GM18909 (cell line): ENCODE data around the gene KLHL34.

Source experiments
- ATAC-seq: cut with Tn5 transposase; IDR thresholded peaks from one replicate; pipeline ENCODE4 v1.9.1; 2021; ENCODE audit warnings: mild to moderate bottlenecking; ENCODE audit not compliant: unreplicated experiment, poor library complexity

The KLHL34 gene, protein sequence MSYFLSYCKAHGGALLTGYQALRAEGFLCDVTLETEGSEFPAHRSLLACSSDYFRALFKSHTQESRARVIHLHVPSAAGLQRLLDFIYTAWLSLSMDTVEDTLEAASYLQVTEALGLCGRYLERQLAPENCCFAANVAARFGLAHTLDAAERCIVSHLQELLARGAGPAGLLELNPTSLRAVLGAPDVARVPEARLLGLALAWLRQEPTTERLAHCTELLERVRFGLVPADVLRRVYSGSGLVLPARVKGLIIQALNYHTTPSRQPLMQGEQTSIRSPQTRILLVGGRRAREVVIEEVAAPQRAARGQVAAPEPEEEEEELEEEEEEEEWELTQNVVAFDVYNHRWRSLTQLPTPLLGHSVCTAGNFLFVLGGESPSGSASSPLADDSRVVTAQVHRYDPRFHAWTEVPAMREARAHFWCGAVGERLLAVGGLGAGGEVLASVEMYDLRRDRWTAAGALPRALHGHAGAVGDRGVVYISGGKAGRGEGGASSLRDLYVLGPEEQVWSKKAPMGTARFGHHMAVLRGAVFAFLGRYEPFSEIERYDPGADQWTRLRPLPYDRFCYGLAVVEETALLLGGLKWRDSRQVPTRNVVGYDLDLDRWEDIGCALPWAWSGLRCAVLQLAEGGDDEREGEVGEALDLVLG

DNA sequence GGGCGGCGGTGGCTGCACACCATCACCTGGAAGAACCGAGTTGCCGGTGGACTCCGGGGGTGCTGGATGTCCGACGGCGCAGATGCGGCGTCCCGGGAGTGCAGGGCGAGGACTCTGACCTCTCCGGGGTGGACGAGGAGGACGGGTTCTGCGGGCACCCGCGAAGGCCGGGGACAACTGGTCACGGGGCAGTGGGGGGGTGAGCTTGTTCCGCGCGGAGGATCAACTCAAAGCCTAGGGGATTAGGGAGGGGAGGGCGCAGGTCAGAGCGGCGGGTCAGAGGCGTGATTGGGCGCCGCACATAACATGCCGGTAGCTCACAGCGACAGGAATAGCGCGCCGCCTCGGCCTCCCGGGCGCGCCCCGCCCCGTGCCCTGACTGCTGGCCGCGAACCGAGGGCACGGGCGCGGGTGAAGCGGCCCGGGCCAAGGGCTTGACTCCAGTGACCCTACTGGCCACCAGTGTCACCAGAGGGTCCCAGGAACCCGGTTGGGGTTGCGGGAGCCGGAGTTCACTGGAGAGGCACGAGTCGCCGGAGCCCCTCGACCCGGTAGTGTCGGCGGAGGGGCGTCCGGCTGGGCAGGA lies at the start of gene KLHL34:
KLHL34 (minus strand) TSS at position 179 of the 586 bp plus-strand sequence. CDS start 542 bp downstream, outside the sequence.
- ATAC-seq = no peak

- no peak for ATAC-seq
Observed at GRCh38 chrX:21705225-21705624, 47.1 kb upstream of the KLHL34 start.

GRCh38 chrX:21702725-21703124 lies 44.6 kb upstream of the KLHL34 start:
- no peak for ATAC-seq

GRCh38 chrX:21700967-21701366 lies 42.8 kb upstream of the KLHL34 start:
- ATAC-seq = no peak

DNA sequence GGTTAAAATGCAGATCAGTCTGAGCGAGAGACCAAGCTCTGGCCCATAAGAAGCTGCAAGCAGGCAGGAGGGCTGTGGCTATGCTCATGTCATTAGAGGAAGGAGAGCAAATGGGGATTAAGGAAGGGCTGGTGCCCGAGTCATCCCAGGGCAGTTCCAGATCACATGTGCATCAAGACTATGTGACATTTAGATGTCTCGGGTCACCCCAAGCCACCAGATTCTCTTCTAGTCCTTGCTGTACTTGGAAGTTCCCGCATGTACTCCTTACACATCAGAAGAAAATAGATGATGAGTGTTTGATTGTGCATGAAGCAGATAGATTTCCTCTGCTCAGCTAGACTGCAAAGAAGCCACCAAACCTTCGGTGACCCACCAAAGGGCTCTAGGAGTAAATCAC lies 42.1 kb upstream of the KLHL34 start:
- ATAC-seq = no peak

- no peak for ATAC-seq
Observed at GRCh38 chrX:21699136-21699535, 41.0 kb upstream of the KLHL34 start.

DNA sequence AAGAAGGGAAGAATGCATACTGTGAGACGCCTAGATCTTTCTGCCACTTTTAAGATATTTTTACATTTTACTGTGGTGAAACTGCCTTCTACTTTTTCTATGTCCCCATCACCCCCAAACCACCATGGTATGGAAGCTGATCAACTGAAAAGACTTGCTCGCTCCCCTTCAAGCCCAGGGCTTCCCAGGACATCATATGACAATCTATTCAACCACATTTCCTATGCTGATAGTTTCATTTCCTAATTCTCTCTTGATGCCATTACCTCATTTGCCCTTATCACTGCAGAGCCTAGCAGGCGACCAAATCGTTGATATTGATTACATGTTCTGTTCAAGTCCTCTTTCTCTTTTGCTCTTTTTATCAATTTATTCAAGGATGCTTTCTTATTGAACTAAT lies 40.1 kb upstream of the KLHL34 start:
- ATAC-seq = no peak

- ATAC-seq = no peak
Observed at GRCh38 chrX:21691512-21692018, 33.4 kb upstream of the KLHL34 start.

DNA sequence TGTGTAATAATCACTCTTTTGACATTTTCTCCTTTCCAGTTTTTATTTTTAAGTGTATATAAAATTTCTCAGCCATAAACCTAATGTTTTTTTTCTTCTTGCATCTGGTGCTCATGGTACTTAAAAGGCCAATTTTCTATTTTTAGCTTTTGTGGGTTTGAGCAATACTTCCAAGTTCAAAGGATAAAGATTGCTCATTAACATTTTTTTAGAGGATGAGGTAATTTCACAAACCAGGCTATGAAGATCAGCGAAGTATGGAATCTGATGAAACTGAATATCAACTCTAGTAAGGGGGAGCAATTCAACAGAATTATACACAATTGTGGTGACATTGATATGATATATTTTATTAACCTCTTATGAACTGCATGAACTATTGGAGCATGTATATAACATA lies 25.8 kb upstream of the KLHL34 start:
- no peak for ATAC-seq

DNA sequence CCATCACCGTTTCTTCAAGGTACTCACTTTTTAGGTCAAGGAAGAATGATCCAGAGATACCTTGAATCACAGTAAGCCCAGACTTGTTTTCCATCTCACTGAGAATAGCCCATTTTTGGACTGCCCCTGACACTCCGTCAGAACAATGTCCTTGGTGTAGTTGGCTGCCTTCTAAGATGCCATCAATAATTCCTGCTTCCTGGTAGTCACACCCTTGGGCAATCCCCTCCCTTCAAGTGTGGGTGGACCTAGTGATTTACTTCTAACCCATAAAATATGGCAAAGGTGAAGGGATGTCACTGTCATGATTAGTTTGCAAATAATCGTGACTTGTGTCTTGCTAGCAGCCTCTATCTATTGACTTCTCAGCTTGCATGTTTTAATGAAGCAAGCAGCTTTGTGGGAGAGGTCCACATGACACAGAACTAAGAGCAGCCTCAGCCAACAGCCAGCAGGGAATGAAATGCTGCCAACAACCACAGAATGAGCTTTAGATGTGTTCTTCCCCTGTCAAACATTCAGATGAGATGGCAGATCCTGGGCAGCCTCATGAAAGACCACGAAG lies 20.0 kb upstream of the KLHL34 start:
- no peak for ATAC-seq

DNA sequence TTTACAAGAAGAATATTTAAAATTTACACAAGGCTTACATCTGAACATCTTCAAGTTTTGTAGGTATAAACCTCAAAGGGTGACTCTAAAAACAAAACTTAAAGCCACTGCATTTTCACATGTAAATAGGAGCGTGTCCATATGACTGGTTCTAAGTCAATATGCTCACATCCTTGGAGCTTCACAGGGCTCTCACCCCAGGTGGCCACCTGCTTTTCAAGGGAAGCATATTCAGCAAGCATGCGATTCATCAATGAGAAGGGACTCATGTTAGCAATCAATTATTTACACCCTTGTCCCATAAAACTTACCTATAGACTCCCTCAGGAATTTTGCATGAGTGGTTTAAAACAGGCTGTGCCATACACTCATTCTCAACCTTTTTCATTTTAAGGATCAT lies 17.8 kb upstream of the KLHL34 start:
- ATAC-seq = no peak

DNA sequence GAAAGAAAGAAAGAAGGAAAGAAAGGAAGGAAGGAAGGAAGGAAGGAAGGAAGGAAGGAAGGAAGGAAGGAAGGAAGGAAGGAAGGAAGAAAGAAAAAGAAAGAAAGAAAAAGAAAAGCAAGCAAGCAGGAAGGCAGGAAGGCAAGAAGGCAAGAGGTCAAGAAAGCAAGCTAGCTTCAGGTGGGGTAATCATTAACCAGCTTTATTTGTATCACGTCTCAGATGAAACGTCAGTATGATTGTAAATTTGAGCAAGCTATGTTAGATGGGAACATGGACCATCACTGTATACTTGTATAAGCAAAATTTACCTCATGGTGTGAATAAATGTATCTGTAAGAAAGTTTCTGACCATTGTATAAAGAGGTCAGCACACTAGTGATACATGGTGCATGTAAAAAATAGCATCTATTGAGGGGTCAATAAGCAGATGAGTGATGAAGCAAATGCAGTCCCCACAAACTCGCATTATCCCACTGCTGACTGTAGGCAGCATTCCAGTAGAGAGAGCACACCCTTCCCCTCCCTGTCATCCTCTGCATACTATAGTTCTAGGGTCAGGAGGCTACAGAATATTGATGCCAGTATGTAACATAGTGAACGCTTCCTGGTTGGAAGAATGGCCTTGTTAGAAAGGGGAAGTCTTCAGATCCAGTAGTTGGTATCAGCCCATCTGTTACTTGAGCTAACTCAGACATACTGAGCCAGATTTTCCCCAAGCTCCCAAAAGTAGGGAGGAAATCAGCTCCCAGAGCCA lies 16.5 kb upstream of the KLHL34 start:
- ATAC-seq = no peak

DNA sequence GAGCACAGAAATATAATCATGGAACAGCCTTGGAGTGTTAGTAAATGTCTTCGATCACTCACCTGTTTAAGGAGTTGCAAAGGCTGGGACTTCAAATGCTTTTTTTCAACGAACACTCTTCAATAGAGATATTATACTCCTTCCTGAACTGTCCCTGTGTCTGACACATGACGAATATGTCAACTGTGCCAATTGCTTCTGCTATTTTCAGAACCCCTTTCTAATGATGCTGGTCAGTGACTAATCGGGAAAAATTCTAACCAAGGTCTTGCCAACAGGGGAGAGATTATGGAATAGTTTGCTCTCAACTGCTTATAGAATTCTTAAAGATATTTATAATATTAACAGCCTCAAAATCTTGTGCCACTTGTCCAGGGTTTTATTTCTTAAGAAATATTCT lies 8.5 kb upstream of the KLHL34 start:
- ATAC-seq = no peak

GRCh38 chrX:21666252-21666651 lies 8.1 kb upstream of the KLHL34 start:
- no peak for ATAC-seq

DNA sequence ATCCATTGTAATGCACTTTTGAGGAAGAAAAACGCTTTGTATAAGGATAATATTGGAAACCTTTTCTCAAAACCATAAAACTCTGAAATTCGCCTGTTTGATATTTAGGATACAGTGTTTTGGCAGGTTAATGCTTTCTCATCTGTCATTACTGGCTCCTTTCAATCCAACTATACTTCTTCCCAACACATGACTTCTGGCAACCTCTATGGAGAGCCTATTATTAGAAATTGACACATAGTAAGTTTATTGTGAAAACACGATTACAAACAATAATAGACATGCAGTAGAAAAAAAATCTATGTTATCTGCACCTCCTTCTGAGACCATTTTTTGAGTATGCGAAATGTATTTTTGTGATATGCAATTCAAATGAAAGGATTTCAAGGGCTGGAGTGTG lies 4.6 kb upstream of the KLHL34 start:
- no peak for ATAC-seq

- ATAC-seq = no peak
Observed at GRCh38 chrX:21661316-21661715, 3.2 kb upstream of the KLHL34 start.

- ATAC-seq = no peak
Observed at GRCh38 chrX:21660156-21660555, 2.0 kb upstream of the KLHL34 start.

- no peak for ATAC-seq
Observed at GRCh38 chrX:21659320-21659719, 1.2 kb upstream of the KLHL34 start.

GRCh38 chrX:21658746-21659145 lies 616 bp upstream of the KLHL34 start:
- ATAC-seq = no peak
